Hypothalamus (tissue), 51 donors: ENCODE results near the gene FAM227B.
A peak's percentile ranks its signal among the peaks of the same experiment; 100 is the strongest.

Experiments
- DNase-seq, 51 donors: peaks; one replicate each; lab custom pipeline; 2025; lab: John Stamatoyannopoulos, UW

FAM227B gene

GRCh38 chr15:49441816-49442215 lies 178.8 kb downstream of the FAM227B start:
- no peak for DNase-seq

GRCh38 chr15:49441356-49441755 lies 179.3 kb downstream of the FAM227B start:
- no peak for DNase-seq

- no peak for DNase-seq
These were observed 180.8 kb downstream of the FAM227B start for GRCh38 chr15:49439678-49440395.

- DNase-seq = peak in 11 of 51 donors; percentile 0 to 8 (median 3)
These were observed 181.5 kb downstream of the FAM227B start for GRCh38 chr15:49438962-49439631.

- DNase-seq = no peak
These were observed 183.9 kb downstream of the FAM227B start for GRCh38 chr15:49436751-49437150.

- DNase-seq = no peak
These were observed 185.4 kb downstream of the FAM227B start for GRCh38 chr15:49435174-49435573.

GRCh38 chr15:49430046-49430445 lies 190.6 kb downstream of the FAM227B start:
- no peak for DNase-seq

GRCh38 chr15:49428409-49429095 lies 192.1 kb downstream of the FAM227B start:
- no peak for DNase-seq

- DNase-seq = no peak
These were observed 193.2 kb downstream of the FAM227B start for GRCh38 chr15:49427372-49427771.

GRCh38 chr15:49424954-49425353 lies 195.7 kb downstream of the FAM227B start:
- DNase-seq = no peak

- no peak for DNase-seq
These were observed 196.6 kb downstream of the FAM227B start for GRCh38 chr15:49423901-49424550.

- DNase-seq = peak in 2 of 51 donors; percentile 5 to 13
These were observed 197.6 kb downstream of the FAM227B start, which contains the start of gene FGF7 for GRCh38 chr15:49423021-49423420. Gene FGF7 (plus strand): TSS chr15:49423242. CDS start chr15:49424298, 1,056 bp downstream.

GRCh38 chr15:49421991-49422390 lies 198.6 kb downstream of the FAM227B start:
- DNase-seq = peak in 15 of 51 donors; percentile 3 to 56 (median 11)

GRCh38 chr15:49418811-49419210 lies 201.8 kb downstream of the FAM227B start:
- no peak for DNase-seq

GRCh38 chr15:49415638-49416037 lies 205.0 kb downstream of the FAM227B start:
- DNase-seq = no peak

- no peak for DNase-seq
These were observed 205.5 kb downstream of the FAM227B start for GRCh38 chr15:49415149-49415548.

GRCh38 chr15:49412797-49413196 lies 207.8 kb downstream of the FAM227B start:
- DNase-seq = no peak

GRCh38 chr15:49410641-49411040 lies 210.0 kb downstream of the FAM227B start:
- DNase-seq = no peak

- DNase-seq = no peak
These were observed 214.1 kb downstream of the FAM227B start for GRCh38 chr15:49406352-49407118.
